GM12801 (cell line): Measurements from ENCODE around the gene KLF7.

ENCODE experiments used
- TF ChIP-seq, protein P1 (sequence below): IDR thresholded peaks from one replicate; pipeline ENCODE4 v1.5.1; 2011; ENCODE audit warnings: control low read depth; ENCODE audit not compliant: insufficient read length; ENCODE audit errors: extremely low read depth

KLF7 gene

DNA sequence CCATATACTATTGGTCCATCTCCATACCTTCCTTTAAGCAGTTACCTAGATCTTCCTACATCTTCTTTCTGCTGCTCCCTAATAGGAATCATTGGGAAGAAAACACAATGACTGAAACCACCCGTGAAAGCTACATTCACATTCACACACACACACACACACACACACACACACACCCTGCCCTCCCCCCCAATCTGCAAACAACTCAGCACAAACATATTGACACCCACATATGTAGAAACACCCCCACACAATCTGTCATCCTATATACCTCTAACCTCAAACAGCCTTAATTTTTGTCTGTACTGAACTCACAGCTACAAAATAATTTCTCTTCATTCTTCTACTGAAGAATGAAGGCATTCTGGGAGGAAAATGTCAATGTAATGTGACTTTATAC, 63.8 kb downstream of the KLF7 start:
- TF ChIP-seq, protein P1, sequence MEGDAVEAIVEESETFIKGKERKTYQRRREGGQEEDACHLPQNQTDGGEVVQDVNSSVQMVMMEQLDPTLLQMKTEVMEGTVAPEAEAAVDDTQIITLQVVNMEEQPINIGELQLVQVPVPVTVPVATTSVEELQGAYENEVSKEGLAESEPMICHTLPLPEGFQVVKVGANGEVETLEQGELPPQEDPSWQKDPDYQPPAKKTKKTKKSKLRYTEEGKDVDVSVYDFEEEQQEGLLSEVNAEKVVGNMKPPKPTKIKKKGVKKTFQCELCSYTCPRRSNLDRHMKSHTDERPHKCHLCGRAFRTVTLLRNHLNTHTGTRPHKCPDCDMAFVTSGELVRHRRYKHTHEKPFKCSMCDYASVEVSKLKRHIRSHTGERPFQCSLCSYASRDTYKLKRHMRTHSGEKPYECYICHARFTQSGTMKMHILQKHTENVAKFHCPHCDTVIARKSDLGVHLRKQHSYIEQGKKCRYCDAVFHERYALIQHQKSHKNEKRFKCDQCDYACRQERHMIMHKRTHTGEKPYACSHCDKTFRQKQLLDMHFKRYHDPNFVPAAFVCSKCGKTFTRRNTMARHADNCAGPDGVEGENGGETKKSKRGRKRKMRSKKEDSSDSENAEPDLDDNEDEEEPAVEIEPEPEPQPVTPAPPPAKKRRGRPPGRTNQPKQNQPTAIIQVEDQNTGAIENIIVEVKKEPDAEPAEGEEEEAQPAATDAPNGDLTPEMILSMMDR = no peak

DNA sequence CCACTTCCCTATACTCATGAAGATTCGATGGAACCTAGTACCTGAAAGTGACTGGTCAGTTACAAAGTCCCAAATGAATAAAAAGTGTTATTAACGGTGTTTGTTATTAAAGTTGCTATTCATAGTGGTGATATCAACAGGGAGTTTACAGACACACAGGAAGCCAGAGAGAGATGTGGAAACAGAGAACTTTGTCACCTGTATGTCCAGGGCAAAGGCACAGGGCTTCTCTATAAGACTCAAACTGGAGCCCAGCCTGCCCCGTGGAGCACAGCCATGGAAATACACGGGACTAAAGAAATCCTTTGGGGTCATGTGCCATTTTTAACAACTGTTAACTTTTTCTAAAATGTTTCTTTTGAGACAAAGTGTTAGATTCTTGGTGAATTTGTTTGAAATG, 68.5 kb downstream of the KLF7 start:
- TF ChIP-seq, protein P1 = no peak

DNA sequence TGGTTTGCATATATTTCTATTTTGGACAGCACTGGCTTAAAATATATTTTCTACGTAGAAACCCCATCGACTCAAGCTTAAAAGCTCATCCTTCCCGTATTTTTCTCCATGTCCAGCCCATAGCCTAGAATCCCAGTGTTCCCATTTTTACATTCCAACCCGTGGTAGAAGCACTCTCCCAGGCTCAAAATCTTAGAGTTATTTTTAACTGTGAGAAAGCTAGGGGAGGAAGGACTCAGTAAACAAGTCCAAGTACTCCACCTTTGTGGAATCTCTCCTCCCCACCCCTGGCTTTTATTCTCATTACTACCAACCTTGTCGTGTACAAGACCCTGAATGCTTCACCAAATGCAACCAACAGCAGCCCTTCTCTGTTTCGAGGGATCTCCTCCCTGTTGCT, 69.8 kb downstream of the KLF7 start:
- TF ChIP-seq, protein P1 = no peak

DNA sequence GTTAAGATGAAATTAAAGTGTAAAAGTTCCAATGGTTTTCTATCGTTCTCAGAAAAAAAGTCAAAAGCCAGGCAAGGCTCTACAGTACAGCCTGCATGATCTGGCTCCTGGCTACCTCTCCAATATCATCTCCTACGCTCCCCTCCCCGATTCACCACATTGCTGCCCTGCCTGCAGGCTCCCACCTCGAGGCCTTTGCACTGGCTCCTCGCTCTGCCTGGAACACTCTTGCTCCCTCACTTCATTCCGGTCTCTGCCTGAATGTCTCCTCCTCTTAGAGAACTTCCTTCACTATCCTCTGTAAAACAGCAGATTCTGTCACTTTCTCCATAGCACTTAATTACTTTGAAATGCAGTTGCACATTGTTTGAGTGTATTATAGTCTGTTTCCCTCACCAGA, 72.5 kb downstream of the KLF7 start:
- TF ChIP-seq, protein P1 = no peak

DNA sequence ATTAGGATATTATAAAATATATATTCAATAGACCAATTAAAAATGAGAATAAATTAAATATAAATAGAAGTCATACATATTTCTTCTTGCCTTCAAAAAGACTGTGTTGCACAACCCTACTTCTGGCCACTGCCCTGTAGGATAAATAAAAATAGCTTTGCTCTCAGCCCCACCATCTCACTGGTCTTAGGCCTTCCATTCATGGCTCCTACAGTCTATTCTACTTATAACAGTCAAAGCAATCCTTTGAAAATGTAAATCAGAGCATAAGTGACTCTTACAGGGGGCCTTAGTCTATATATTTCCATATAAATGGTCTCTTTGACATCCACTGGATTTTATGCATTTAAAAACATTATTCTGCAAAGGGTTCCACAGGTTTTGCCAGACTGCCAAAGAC, 72.9 kb downstream of the KLF7 start:
- TF ChIP-seq, protein P1 = no peak

DNA sequence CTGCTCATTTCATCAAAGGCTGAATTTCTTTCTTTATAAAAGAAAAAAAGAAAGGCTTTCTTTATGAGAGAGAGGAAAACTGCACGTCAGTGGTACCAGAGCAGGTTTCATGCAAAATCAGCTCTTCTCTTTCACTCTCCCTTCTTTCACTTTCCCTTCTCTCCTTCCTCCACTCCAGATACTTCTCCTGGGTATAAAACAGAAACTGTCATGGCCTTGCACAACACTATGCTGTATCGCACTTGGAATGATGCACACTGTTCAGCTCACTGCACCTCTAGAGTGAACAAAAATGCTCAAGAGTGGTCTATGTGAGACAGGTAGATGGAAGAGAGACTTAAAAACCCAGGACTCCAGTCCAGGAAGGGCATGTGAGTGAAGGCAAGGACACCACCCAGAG, 73.8 kb downstream of the KLF7 start:
- TF ChIP-seq, protein P1 = no peak

DNA sequence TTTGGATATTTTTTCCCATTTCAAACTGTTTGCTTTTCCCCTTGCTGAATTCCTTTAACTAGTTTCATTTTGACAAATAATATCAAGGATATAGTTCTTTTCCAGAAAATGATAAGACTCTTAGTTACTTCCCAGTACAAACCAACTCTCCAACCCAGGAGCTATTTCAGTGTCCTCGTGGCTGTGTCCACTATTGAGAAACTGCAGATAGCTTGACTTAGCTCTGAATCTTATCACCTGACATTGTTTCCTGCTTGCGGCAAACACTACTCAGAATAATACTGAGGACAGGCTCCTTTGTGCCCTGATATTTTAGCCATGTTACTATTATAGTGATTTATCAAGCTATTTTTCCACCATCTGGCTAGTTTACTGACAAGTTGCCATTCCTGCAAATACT, 74.6 kb downstream of the KLF7 start:
- TF ChIP-seq, protein P1 = no peak

DNA sequence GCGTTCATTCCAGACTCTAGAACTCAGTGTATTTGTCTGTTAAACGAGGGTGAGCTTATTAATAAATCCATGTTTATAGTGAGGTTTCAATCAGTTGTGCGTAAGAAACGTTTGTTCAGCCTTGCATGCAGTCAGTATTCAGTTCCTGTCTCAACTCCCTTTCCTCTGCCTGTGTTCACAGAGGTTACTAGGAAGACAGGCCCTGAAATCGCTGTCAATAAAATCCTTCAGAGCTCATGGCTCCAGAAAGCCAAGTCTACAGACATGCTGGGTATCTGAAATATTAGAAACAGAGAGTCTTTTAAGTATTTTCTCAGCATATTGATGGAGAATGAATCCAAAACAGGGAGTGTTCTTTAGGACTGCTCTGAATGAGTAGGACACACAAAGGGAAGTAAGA, 75.4 kb downstream of the KLF7 start:
- TF ChIP-seq, protein P1 = no peak
